Ishikawa (cell line): Measurements from ENCODE around the gene RAB11B.

Experiments used
- CEBPB ChIP-seq: IDR thresholded peaks from 2 replicates; pipeline ENCODE4 v1.6.1; 2012
- CREB1 ChIP-seq: IDR thresholded peaks from 2 replicates; pipeline ENCODE4 v1.6.1; 2012; ENCODE audit warnings: low read depth
- EGR1 ChIP-seq: IDR thresholded peaks from 2 replicates; pipeline ENCODE4 v1.6.1; 2012
- EP300 ChIP-seq: IDR thresholded peaks from 2 replicates; pipeline ENCODE4 v1.6.1; 2012; ENCODE audit warnings: borderline replicate concordance
- FOXM1 ChIP-seq: IDR thresholded peaks from 2 replicates; pipeline ENCODE4 v1.6.1; 2012; ENCODE audit warnings: low read depth, borderline replicate concordance
- NFIC ChIP-seq: IDR thresholded peaks from 2 replicates; pipeline ENCODE4 v1.6.1; 2012
- TAF1 ChIP-seq: IDR thresholded peaks from 2 replicates; pipeline ENCODE4 v1.6.1; 2012; ENCODE audit warnings: low read depth, mild to moderate bottlenecking
- TEAD4 ChIP-seq: IDR thresholded peaks from 2 replicates; pipeline ENCODE4 v1.6.1; 2012
- YY1 ChIP-seq: IDR thresholded peaks from 2 replicates; pipeline ENCODE4 v1.6.1; 2012; ENCODE audit warnings: low read depth
- ZBTB7A ChIP-seq: IDR thresholded peaks from 2 replicates; pipeline ENCODE4 v1.6.1; 2012; ENCODE audit warnings: low read depth
- TF ChIP-seq, protein P1 (sequence below): IDR thresholded peaks from 2 replicates; pipeline ENCODE4 v1.6.1; 2012
- TF ChIP-seq, protein P2 (sequence below): IDR thresholded peaks from 2 replicates; pipeline ENCODE4 v1.6.1; 2012; ENCODE audit warnings: low read depth, mild to moderate bottlenecking
- TF ChIP-seq, protein P3 (sequence below): IDR thresholded peaks from 2 replicates; pipeline ENCODE4 v1.6.1; 2012

DNA sequence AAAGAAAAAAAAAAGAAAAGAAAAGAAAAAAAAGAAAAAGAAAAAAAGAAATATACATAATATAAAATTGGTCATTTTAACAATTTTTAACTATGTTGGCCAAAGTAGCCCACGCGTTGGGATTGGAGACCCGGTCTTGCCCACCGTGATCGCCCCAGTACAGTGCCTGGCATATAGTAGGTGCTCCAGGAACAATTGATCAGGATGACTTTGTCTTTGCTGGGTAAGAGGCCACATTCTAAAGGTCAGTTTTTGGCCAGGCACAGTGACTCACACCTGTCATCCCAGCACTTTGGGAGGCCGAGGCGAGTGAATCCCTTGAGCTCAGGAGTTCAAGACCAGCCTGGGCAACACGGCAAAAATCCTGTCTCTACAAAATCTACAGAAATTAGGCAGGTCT, 30.0 kb upstream of the RAB11B start:
- TF ChIP-seq, protein P1, sequence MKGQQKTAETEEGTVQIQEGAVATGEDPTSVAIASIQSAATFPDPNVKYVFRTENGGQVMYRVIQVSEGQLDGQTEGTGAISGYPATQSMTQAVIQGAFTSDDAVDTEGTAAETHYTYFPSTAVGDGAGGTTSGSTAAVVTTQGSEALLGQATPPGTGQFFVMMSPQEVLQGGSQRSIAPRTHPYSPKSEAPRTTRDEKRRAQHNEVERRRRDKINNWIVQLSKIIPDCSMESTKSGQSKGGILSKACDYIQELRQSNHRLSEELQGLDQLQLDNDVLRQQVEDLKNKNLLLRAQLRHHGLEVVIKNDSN, result no peak
- no peak for TF ChIP-seq EP300
- no peak for TF ChIP-seq CEBPB
- no peak for TF ChIP-seq YY1
- no peak for TF ChIP-seq NFIC
- TF ChIP-seq, protein P2, sequence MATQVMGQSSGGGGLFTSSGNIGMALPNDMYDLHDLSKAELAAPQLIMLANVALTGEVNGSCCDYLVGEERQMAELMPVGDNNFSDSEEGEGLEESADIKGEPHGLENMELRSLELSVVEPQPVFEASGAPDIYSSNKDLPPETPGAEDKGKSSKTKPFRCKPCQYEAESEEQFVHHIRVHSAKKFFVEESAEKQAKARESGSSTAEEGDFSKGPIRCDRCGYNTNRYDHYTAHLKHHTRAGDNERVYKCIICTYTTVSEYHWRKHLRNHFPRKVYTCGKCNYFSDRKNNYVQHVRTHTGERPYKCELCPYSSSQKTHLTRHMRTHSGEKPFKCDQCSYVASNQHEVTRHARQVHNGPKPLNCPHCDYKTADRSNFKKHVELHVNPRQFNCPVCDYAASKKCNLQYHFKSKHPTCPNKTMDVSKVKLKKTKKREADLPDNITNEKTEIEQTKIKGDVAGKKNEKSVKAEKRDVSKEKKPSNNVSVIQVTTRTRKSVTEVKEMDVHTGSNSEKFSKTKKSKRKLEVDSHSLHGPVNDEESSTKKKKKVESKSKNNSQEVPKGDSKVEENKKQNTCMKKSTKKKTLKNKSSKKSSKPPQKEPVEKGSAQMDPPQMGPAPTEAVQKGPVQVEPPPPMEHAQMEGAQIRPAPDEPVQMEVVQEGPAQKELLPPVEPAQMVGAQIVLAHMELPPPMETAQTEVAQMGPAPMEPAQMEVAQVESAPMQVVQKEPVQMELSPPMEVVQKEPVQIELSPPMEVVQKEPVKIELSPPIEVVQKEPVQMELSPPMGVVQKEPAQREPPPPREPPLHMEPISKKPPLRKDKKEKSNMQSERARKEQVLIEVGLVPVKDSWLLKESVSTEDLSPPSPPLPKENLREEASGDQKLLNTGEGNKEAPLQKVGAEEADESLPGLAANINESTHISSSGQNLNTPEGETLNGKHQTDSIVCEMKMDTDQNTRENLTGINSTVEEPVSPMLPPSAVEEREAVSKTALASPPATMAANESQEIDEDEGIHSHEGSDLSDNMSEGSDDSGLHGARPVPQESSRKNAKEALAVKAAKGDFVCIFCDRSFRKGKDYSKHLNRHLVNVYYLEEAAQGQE, result no peak
- no peak for TF ChIP-seq TAF1
- no peak for TF ChIP-seq EGR1
- TF ChIP-seq TEAD4, result no peak
- TF ChIP-seq, protein P3, sequence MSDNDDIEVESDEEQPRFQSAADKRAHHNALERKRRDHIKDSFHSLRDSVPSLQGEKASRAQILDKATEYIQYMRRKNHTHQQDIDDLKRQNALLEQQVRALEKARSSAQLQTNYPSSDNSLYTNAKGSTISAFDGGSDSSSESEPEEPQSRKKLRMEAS, result no peak
- TF ChIP-seq ZBTB7A, result no peak
- no peak for TF ChIP-seq FOXM1
- TF ChIP-seq CREB1, result no peak
